GM12891 (cell line): Measurements from ENCODE around the gene STAT6.

Source experiments
- PAX5 ChIP-seq: IDR thresholded peaks from 2 replicates; pipeline ENCODE4 v1.6.1; 2011; ENCODE audit warnings: low read length, moderate library complexity, mild to moderate bottlenecking; ENCODE audit not compliant: insufficient read depth, severe bottlenecking
- POLR2AphosphoS5 ChIP-seq: IDR thresholded peaks from 2 replicates; pipeline ENCODE4 v1.6.1; 2011; ENCODE audit warnings: low read depth, low read length, control low read depth

- TF ChIP-seq POLR2AphosphoS5 (no peak), PAX5 (no peak)
Observed at GRCh38 chr12:57092529-57092862, 18.7 kb downstream of the STAT6 start.
